Measurements from ENCODE around the gene ADRA1B.
"Not testable (repeated sequence)": the region's sequence is repeated elsewhere in the genome, so short reads cannot be mapped to it uniquely, and the experiment has no call there.

The ADRA1B gene

GRCh38 chr5:159965031-159965837 lies 49.0 kb downstream of the ADRA1B start:
- no peak for DNase-seq (ENCODE audit: low read depth in 1 of 2, low spot score in 1 of 2)

- DNase-seq (ENCODE audit: low read depth in 1 of 2, low spot score in 1 of 2) = not testable (repeated sequence)
These were observed 49.5 kb downstream of the ADRA1B start for GRCh38 chr5:159965838-159966128.

GRCh38 chr5:159969966-159970365 lies 53.7 kb downstream of the ADRA1B start:
- DNase-seq (ENCODE audit: low read depth in 1 of 2, low spot score in 1 of 2) = no peak

GRCh38 chr5:159971038-159971437 lies 54.8 kb downstream of the ADRA1B start:
- DNase-seq (ENCODE audit: low read depth in 1 of 2, low spot score in 1 of 2) = no peak

GRCh38 chr5:159971514-159971913 lies 55.2 kb downstream of the ADRA1B start:
- DNase-seq (ENCODE audit: low read depth in 1 of 2, low spot score in 1 of 2) = no peak

- no peak for DNase-seq (ENCODE audit: low read depth in 1 of 2, low spot score in 1 of 2)
These were observed 55.7 kb downstream of the ADRA1B start for GRCh38 chr5:159971931-159972461.

- DNase-seq (ENCODE audit: low read depth in 1 of 2, low spot score in 1 of 2) = no peak
These were observed 56.5 kb downstream of the ADRA1B start for GRCh38 chr5:159972538-159973362.

GRCh38 chr5:159975462-159976019 lies 59.3 kb downstream of the ADRA1B start:
- no peak for DNase-seq (ENCODE audit: low read depth in 1 of 2, low spot score in 1 of 2)

GRCh38 chr5:159976921-159977320 lies 60.6 kb downstream of the ADRA1B start:
- no peak for DNase-seq (ENCODE audit: low read depth in 1 of 2, low spot score in 1 of 2)

GRCh38 chr5:159978358-159978757 lies 62.1 kb downstream of the ADRA1B start:
- DNase-seq (ENCODE audit: low read depth in 1 of 2, low spot score in 1 of 2) = no peak

GRCh38 chr5:159982421-159983173 lies 66.3 kb downstream of the ADRA1B start:
- DNase-seq (ENCODE audit: low read depth in 1 of 2, low spot score in 1 of 2) = no peak

- DNase-seq (ENCODE audit: low read depth in 1 of 2, low spot score in 1 of 2) = peak; percentile 42 to 62
These were observed 70.9 kb downstream of the ADRA1B start for GRCh38 chr5:159987031-159987674.

- DNase-seq (ENCODE audit: low read depth in 1 of 2, low spot score in 1 of 2) = no peak
These were observed 74.2 kb downstream of the ADRA1B start for GRCh38 chr5:159990506-159990905.

- no peak for DNase-seq (ENCODE audit: low read depth in 1 of 2, low spot score in 1 of 2)
These were observed 76.3 kb downstream of the ADRA1B start for GRCh38 chr5:159992566-159992965.

GRCh38 chr5:159993194-159993593 lies 76.9 kb downstream of the ADRA1B start:
- DNase-seq (ENCODE audit: low read depth in 1 of 2, low spot score in 1 of 2) = no peak

- no peak for DNase-seq (ENCODE audit: low read depth in 1 of 2, low spot score in 1 of 2)
These were observed 79.6 kb downstream of the ADRA1B start for GRCh38 chr5:159995907-159996306.

GRCh38 chr5:160001457-160001856 lies 85.2 kb downstream of the ADRA1B start:
- DNase-seq (ENCODE audit: low read depth in 1 of 2, low spot score in 1 of 2) = no peak

- no peak for DNase-seq (ENCODE audit: low read depth in 1 of 2, low spot score in 1 of 2)
These were observed 91.2 kb downstream of the ADRA1B start for GRCh38 chr5:160007514-160007913.

GRCh38 chr5:160008529-160008876 lies 92.2 kb downstream of the ADRA1B start:
- not testable (repeated sequence) for DNase-seq (ENCODE audit: low read depth in 1 of 2, low spot score in 1 of 2)

GRCh38 chr5:160008877-160009590 lies 92.8 kb downstream of the ADRA1B start, which contains the start of gene TTC1:
TTC1 (plus strand) TSS chr5:160009139; CDS start chr5:160010529, 1,390 bp downstream.
- peak; percentile 66 to 73 for DNase-seq (ENCODE audit: low read depth in 1 of 2, low spot score in 1 of 2)
